ENCODE results near the gene SYT15.
"Not testable (repeated sequence)": the region's sequence is repeated elsewhere in the genome, so short reads cannot be mapped to it uniquely, and the experiment has no call there.

The SYT15 gene

DNA sequence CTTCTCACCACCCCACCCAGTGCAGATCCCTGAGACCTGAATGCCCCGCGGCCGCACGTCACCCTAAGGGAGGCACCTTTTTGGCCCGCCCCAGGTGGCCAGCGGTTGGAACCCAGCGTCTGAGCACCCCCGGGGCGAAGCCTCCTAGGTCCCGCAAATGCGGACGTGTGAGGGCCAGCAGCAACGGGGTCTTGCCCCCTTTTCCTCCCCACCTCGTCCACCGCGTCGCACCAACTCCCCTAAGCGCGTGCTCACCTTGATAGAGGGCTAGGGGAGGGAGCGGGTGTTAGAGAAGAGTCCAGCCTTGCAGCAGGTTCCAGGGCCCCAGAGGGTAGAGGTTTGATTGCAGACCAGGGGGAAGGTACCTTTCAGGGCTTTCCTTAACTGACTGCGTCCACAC lies 450 bp downstream of the SYT15 start:
- DNase-seq (ENCODE audit: insufficient read length, low spot score); FAIRE-seq: not testable (repeated sequence)

DNA sequence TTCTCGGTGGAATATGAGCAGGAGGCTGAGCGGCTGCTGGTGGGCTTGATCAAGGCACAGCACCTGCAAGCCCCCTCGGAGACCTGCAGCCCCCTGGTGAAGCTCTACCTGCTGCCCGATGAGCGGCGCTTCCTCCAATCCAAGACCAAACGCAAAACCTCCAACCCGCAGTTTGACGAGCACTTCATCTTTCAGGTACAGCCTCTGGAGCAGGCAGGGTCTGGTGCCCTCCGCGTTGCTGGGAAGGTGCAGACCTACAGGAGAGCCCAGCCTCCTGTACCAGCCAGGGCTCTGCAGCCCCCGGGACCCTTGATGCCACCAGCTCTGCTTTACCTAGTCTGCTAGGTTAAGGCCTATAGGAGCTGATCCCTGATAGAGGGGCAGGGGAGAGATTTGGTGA lies 3.1 kb downstream of the SYT15 start:
- DNase-seq (ENCODE audit: insufficient read length, low spot score); FAIRE-seq: not testable (repeated sequence)

DNA sequence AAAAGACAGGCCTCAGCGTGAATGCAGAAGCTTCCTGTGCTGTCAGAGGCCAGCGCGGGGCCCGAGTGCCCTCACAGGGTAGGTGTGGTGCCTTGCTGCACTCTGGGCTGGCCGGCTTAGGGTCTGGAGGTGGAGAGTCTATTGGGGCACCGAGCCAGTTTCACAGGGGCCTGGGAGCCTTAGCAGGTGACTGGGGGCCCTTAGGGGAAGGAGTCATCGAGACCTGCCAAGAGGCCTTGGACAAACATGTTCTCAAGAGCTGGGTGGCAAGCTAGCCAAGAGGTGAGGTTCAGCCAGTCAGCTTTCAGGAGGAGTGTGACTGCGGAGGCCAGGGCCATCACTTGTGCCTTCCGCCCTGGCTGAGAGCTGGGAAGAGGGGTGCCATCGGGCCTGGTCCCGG lies 3.6 kb downstream of the SYT15 start:
- FAIRE-seq: not testable (repeated sequence)

DNA sequence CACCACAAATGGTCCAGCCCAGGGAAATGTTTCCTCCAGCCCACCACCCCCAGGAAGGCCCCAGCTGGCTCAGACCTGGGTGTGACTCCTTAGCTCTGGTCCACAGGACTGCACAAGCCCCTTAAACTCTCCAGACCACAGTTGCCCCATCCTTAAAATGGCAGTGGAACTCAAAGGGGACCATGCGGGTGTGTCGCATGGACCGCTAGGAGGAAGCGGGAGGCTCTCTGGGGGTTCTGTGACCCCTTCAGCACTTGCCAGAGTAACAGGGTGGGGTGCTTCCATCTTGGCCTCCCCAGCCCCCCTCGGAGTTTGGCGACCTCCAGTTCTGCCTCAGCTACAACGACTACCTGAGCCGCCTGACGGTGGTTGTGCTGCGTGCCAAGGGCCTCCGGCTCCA lies 5.3 kb downstream of the SYT15 start:
- not testable (repeated sequence) for DNase-seq (ENCODE audit: insufficient read length, low spot score); FAIRE-seq

More for the DNA sequence above, 3.6 kb downstream of the SYT15 start:
- DNase-seq (ENCODE audit: insufficient read length, low spot score): not testable (repeated sequence)

DNA sequence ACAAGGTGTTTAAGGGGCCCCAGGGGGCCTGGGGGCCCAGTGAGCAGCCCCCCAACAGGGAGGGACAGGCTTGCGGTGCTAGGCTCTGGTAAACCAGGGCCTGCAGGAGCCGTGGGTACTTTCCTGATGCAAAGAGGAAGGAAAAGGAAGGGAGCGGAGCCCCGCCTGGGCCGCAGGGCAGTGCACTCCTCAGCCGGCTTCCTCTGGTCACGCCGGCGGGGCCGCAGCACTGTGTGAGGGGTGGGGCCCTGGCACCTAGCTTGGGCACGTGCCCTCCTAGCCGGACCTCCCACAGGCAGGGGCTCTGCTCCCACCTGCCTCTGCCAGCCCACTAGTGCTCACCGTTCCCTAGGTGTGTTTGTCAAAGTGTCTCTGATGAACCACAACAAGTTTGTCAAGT lies 6.3 kb downstream of the SYT15 start:
- not testable (repeated sequence) for FAIRE-seq; DNase-seq (ENCODE audit: insufficient read length, low spot score)

DNA sequence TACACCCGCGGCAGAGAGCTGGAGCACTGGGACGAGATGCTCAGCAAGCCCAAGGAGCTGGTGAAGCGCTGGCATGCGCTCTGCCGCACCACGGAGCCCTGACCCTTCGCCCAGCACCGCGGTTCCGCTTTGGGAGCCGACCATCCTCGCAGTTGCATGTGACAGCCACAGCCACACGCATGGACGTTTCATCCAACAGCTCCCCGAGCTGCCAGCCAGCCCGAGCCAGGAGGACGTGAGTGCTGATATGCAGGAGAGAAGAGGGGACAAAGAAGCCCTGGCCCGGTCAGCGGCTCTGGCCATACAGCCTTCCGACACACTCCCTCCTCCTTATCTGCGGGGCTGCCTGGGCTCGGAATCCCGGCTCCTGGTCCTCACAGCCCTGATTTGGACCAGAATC lies 8.6 kb downstream of the SYT15 start:
- DNase-seq (ENCODE audit: insufficient read length, low spot score); FAIRE-seq: not testable (repeated sequence)

DNA sequence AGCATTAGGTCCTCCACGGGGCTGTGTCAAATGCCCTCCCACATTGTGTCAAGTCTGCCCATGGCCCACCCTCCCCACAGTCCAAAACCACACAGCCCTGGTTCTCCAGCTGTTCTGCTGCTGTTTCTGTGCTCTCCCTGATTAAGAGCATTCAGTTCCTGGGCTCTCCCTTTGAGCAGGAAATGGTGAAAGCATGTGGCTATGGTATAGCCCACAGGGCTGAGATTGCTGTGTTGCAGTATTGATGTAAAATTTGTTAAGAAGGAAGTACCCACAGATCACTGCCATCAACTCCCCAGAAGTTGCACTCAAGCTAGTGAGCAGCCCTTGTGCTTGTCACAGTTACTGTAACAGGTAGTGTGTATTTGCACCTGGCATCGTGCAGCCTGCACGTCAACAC lies 9.3 kb downstream of the SYT15 start:
- not testable (repeated sequence) for DNase-seq (ENCODE audit: insufficient read length, low spot score); FAIRE-seq

DNA sequence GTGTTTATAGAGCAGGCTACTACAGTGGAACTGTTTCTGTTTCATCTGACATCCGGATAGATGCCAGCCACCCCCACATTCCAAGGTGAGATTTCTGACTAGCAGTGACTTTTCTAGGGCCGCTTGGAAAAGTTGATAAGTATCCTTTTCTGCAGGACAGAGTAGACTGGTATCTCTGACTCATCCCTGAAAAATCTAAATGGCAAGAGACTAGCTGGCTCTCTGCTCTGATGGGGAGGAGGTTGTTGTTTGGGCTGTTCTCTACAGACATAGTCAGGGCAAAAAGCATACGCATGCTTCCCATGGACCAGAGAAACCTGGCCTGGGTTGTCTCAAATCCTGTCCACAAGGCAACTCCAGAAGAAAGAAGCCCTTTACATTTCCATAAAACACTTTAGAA lies 10.7 kb downstream of the SYT15 start:
- DNase-seq (ENCODE audit: insufficient read length, low spot score); FAIRE-seq: not testable (repeated sequence)

DNA sequence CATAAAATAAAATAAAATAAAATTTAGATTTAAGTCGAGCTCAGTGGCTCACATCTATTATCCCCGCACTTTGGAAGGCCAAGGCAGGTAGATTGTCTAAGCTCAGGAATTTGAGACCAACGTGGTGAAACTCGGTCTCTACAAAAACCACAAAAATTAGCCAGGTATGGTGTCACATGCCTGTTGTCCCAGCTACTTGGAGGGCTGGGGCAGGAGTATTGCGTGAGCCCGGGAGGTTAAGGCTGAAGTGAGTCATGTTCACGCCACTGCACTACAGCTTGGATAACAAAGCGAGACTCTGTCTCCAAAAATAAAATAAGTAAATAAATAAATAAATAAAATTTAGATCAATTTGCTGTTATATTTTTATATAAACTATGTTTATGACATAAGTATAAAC lies 12.1 kb downstream of the SYT15 start:
- not testable (repeated sequence) for DNase-seq (ENCODE audit: insufficient read length, low spot score); FAIRE-seq

DNA sequence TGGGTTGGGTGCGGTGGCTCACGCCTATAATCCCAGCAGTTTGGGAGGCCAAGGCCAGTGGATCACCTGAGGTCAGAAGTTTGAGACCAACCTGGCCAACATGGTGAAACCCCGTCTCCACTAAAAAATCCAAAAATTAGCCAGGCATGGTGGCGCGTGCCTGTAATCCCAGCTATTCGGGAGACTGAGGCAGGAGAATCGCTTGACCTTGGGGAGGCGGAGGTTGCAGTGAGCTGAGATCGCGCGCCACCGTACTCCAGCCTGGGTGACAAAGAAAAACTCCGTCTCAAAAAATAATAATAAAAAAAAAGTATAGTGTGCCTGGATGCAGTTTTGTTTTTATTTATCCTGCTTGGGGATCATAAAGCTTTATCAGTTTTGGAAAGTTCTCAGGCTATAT lies 14.4 kb downstream of the SYT15 start:
- FAIRE-seq; DNase-seq (ENCODE audit: insufficient read length, low spot score): not testable (repeated sequence)

DNA sequence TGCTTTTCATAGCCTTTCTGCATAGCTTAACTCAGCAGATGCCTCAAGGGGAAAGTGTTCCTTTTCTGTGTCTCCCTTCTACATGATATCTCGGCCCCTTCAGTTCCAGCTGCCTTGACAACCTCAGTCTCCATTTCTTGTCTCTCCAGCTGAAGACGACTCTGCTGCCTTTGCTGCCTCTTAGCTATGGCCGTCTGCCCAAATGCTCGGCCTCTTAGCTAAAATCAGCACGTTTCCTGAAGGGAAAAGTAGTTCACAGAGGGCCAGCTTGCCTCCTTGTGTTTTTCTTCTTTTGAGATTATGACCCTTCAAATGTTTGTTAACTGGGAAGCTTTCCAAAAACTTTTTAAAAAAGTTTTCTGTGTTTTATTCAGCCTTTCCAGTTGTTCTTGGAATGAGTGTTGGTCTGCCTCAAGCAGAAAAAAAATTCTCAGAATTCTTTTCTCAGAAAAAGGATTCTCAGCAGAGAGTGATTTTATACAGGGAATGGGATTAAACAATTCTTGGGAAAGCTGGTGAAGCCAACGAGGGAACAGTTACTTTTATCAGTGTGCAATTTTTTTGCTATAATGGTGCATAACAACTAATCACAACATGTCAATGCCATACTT lies 15.6 kb downstream of the SYT15 start:
- not testable (repeated sequence) for FAIRE-seq

DNA sequence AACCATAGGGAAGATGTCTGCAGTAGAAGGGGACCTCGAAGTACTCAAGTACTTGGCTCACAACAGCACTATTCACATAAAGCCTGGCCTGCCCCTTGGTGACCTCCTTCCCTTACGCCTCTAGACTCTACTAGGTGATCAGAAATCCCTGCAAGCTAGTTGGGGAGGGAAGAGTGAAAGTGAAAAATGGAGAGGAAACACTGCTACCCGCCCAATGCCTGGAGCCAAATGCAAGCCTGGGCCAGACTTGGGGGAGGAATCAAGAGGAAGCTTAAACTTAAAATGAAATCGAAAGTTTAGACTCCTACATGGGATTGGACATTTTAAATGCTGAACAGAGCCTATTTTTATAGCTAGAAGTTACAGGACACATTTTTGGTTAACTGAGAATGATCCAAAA lies 17.6 kb downstream of the SYT15 start:
- FAIRE-seq: peak; percentile 9
- not testable (repeated sequence) for DNase-seq (ENCODE audit: insufficient read length, low spot score)

More for the DNA sequence above, 15.6 kb downstream of the SYT15 start:
- not testable (repeated sequence) for DNase-seq (ENCODE audit: insufficient read length, low spot score)

DNA sequence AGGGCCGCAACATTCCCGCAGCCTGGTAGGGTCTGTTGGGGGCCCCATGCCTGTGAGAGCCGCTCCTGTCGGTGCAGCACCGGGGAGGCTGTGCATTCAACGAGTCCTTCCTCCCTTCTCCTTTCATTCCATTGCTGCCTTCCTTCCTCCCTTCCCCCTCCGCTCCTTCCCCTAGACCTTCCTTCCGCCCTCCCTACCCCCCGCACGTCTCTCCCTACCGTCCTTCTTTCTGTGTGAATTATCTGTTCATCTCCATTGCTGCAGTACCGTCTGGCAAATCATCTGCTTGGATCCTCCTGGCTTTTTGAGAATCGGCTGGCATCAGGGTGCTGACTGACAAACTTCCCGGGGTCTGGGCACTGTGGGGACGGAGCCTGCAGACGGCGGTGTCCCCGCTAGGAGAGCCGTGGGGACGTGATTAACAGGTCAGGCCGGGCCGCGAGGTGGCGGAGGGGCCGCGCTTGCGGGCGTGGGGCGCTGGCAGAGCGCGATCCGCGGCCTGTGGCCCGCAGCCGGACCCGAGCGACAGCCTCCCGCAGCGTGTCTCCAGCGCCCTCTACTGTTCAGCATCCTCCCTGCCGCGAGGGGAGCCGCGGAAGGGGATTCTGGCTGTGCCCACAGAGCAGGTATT lies 18.8 kb downstream of the SYT15 start:
- FAIRE-seq: peak; percentile 76
- not testable (repeated sequence) for DNase-seq (ENCODE audit: insufficient read length, low spot score)

DNA sequence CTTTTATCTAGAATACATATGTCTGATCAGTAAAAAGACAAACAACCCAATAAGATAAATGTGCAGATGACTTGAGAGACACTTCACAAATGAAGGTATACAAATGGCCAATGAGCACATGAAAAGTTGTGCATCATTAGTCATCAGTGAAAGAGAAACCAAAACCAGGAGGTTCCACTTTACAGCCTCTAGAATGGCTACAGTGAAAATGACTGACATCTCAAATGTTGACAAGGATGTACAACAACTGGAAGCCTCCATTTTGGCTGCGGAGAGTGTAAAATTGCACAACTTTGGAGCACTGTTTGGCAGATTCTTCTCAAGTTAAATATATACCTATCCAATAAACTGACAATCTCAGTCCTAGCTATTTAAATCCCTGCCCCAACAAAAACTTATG lies 21.6 kb downstream of the SYT15 start:
- peak; percentile 74 for FAIRE-seq
- not testable (repeated sequence) for DNase-seq (ENCODE audit: insufficient read length, low spot score)

DNA sequence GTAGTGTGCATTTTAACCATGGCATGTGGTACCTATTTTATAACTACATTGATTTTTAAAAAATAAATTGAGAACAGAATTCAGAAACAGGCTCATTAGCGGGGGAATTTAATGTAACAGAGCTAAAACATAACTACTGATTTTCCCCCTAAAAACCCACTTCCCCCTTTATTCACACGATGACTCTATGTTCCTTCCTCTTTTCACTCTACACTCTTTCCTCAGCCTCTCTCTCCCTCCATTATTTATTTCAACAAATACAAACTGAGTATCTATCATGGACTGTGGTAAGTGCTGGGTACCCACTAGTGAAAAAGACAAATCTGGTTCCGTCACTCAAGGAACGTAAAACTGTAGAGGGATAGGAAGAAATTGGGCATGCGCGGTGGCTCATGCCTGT lies 36.6 kb downstream of the SYT15 start:
- not testable (repeated sequence) for FAIRE-seq; DNase-seq (ENCODE audit: insufficient read length, low spot score)

DNA sequence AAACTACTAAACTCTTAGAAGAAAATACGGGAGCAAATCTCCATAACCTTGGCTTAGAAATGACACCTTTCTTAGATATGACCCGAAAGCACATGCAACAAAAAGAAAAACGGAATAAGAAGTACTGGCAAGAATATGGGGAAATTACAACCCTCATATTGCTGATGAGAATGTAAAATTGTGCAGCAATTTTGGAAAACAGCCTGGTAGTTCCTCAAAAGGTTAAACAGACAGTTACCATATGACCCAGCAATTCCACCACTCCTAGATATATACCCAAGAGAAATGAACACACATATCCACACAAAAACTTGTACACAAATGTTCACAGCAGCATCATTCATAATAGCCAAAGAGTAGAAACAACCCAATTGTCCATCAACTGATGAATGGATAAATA lies 37.3 kb downstream of the SYT15 start:
- FAIRE-seq; DNase-seq (ENCODE audit: insufficient read length, low spot score): not testable (repeated sequence)

DNA sequence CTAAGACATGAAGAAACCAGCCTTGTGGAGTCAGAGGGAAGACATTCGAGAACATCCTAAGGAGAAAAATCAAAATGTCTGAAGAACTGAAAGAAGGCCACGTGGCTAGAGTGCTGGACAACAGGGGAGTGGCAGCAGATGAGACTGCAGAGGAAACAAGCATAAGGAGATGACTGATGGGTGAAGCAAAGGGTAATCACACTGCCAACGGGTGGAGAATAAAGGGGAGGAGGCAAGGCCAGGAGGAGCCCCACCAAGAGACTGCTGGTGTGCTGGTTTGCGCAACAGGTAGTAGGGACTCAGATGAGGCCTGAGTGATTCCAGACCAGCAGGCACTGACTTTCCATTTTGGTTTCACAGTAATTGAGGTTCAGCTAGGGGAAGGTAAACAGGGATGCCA lies 38.2 kb downstream of the SYT15 start:
- FAIRE-seq; DNase-seq (ENCODE audit: insufficient read length, low spot score): not testable (repeated sequence)

DNA sequence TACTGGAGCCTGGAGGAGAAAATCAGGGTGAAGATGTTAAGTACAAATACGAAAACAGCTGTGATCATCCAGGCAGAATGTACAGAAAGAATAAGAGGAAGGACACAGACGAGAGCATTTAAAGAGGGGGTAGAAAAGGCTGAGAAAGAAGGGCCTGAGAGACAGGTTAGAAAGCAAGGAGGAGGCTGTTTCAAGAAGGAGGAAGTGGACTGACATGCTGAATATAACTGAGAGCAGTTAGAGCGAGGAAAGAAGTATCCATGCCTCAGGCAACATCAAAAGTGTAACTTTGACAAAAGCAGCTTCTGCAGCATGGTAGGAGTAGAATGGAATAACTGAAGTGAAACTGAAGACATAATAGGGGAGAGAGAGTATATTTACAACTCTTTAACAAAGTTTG lies 39.0 kb downstream of the SYT15 start:
- DNase-seq (ENCODE audit: insufficient read length, low spot score); FAIRE-seq: not testable (repeated sequence)

DNA sequence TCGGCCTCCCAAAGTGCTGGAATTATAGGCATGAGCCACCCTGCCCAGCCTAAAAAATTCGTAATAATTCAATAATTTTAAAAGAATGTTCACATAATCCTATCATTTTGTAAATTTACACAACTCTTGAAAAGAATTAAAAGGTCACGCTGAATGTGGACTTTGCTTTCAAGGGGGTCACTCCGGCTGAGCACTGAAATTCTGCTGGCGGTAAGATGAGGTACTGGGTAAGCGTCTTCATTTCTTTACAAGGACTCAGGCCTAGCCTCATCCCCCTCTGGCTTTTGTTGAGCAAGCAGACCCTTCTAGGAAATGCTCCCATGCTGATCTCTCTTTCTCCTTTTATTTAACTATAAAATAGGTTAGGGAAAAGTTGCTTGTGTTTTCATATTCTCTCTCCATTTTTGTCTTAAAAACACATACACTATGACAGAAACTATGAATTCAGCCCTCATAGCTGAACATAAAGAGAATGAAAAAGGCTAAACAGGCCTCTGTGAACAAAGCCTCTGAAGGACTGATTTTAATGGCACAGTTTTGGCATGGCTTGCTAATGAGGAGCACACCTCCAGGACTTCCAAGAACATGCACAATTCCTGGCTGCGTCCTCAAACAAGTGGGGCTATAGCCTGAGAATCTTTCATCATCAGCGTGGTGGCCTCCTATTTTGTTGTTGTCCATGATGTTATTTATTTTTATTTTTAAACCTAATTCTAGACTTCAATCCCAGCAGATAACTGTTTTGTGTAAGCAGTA lies 45.1 kb downstream of the SYT15 start:
- not testable (repeated sequence) for DNase-seq (ENCODE audit: insufficient read length, low spot score); FAIRE-seq

DNA sequence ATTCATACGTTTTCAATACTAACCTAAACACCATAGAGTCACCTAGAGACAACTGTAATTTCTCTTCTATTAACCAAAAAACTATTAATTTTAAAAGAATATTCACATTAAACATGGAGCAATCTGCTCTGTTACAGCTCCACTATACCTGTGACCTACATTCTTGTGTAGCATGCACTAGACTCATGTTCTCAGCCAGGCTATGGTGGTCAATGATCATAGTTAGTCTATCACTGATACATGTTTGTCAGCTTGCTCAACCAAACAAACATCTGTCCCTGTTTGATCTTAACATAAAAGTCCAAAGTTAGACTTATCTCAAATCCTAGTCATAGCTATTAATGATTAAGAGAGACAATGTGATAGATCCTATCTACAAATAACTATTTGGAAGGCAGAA lies 50.9 kb downstream of the SYT15 start:
- DNase-seq (ENCODE audit: insufficient read length, low spot score); FAIRE-seq: not testable (repeated sequence)

DNA sequence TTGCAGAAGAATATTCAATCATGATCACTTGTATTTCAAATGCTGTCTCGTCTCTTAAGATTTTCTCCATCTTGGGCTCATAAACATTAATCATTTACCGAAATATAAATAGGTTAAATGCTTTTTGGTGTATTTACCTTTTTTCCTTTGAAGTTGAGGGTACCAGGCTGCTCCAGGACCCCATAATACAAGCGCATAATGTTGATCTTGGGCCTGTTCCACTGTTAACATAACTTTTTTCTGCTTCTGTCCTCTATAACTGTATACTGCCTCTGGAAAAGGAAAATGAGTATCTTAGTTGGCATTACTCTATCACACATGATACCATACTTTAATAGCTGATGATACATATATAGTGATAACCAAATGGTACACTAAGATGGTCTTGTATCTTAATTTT lies 51.9 kb downstream of the SYT15 start:
- not testable (repeated sequence) for FAIRE-seq

More for the DNA sequence above, 51.9 kb downstream of the SYT15 start:
- not testable (repeated sequence) for DNase-seq (ENCODE audit: insufficient read length, low spot score)

Measured in GM12891 (cell line).